HG02938 (cell line): ENCODE data around the gene DNM3.

Experiments
- ATAC-seq: cut with Tn5 transposase; IDR thresholded peaks from one replicate; pipeline ENCODE4 v1.9.1; 2021; ENCODE audit warnings: mild to moderate bottlenecking, moderate library complexity; ENCODE audit not compliant: unreplicated experiment

DNM3 gene

DNA sequence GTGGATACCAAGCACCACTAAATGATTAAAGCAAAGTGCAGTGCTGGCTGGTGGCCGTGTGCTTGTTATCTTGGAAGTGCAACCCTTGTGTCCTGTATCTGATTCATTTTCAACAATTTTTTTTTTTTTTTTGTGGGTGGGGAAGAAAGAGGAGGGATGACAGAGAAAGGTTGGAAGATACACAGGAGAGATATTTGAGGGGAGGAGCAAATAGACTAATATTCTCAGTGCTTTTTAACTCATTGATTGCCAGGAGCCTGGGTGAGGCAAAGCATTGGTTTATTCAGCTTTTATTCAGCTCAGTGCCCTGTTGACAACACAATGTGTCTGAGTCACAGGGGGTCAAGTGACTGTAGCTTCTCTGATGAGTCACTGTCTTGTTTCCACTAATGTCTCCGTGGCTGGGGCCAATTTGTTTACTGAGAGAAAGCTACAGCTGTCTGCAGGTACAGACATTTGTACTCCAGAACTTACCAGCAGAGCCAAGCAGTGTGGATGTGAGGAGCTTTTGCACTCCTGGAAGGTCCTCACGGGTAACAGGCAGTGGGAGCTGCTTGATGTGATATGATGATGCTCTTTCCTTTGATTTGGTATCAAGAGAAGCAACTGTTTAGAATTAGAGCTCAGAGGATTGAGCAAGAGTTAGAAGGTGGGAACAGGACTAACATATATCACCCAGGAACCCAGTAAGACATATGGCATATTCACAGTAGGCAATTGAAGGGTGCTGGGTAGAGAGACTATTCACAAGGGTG lies 23.6 kb upstream of the DNM3 start:
- no peak for ATAC-seq

DNA sequence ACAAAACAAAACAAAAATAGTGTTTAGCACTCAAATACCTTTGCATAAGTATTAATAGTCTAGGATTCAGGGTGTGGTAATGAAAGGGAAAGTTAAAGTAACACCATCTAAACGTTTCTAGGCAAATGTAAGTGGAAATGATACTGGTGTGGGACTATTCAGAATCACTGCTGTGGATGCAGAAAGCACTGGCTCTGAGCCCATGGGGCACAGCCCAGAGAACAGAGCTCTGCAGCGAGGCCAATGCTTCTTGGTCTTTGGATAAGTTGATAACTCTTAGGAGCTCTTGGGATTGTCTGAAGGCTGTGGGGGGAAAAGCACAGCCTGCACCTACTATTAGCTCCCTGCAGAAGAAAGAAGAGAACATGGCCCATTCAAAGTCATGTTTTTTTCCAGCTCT lies 21.4 kb upstream of the DNM3 start:
- no peak for ATAC-seq

GRCh38 chr1:171826973-171827372 lies 14.3 kb upstream of the DNM3 start:
- ATAC-seq: no peak

GRCh38 chr1:171828794-171829193 lies 12.5 kb upstream of the DNM3 start:
- no peak for ATAC-seq

DNA sequence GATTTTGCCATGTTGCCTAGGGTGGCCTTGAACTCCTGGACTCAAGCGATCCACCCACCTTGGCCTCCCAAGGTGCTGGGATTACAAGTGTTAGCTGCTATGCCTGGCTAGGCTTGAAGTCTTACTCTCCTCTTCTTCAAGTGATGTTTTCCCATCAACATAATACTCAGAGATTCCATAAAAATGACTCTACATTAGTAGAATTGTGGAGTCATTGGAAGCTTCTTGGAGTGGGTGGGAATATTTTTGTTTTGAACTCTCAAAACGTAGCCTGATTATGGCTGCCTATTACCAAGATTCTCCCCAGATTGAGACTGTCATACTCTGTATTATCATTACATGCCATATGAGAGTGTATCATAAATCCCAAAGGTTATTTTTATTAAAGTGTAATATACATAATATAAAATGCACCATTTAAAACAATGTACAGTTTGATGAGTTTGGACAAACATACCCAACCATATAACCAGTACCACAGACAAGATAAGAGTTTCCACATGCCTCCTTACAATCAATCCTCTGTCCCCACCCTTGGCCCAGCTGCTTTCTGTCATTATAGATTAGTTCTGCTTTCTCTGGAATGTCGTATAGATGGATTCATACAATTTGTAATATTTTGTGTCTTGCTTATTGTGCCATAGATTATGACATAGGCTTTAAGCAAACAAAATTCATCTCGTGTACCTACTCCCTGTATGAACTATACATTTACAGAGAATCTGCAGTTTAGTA lies 8.0 kb upstream of the DNM3 start:
- ATAC-seq: no peak

DNA sequence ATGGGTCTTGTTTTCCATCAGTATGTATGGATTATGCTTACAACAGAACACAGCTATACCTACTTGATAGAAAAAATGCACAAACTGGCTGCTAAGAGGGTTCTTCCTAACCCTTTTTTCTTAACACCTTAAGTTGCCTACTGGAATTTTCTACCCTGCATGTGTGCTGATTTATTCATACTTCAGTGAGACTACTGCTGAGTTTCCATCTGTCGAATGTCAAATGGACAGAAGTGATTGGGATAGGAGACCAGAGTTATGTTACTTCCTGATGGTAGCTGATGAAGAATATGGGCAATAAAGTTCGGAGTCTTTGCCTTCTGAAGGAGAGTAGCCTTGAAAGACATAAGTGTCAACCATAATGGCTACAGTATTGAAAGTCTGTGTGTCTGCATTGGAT lies 6.5 kb upstream of the DNM3 start:
- no peak for ATAC-seq

- ATAC-seq: no peak
Observed at GRCh38 chr1:171835891-171836290, 5.4 kb upstream of the DNM3 start.

DNA sequence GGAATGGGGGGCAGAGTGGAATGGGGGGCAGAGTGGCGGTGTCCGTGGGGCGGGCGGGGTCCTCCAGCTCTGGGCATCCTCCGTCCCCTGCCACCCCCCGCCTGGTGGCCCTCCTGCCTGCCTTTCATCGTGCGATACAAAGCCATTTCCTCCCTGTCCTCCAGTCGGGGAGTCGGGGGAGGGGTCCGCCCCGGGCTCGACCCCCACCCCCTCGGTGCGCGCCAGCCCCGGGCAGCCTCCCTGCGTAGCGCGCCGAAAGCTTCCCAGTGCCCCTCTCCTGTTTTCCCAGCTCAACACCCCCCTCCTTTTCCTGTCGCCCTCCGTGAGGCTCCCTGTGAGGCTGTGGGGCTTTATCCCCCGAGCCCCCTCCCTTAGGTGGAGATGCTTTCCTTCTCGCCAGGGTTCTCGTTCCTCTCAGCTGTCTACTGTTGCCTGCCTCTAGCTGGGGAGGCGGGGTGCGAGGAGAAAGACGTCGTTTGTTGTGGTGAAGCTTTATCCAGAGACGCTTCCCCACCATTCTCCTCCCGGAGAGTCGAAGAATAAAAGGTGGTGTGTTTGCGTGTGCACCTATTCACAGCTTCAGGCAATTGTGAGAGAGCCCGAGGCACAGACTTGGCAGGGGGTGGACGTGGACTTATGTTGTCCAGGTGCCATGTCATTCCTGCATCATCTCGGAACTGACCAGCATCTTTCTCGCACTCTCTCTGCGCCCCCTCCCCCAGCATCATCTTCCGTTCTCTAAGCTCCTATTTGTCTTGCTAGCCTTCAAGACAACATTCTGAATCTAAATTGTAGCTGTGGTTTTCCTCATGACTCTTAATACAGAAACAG lies 848 bp downstream of the DNM3 start:
- no peak for ATAC-seq

DNA sequence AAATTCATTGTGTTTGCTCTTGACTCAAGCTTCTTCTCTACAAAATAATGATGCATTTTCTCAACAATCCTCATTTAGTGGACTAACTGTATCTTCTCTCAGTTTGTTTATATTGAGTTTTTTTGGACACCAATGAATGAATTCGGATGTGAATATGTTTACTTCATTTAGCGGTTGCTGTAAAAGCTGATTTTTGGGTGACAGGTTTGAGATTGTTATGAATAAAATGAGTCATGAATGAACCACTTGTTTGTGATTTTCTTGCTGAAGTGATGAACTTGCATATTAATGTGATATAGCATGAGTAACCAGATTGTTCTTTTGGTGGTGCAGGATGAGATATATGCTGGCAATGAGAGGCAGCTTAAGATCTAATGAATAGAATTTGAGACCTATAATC lies 3.1 kb downstream of the DNM3 start:
- no peak for ATAC-seq

DNA sequence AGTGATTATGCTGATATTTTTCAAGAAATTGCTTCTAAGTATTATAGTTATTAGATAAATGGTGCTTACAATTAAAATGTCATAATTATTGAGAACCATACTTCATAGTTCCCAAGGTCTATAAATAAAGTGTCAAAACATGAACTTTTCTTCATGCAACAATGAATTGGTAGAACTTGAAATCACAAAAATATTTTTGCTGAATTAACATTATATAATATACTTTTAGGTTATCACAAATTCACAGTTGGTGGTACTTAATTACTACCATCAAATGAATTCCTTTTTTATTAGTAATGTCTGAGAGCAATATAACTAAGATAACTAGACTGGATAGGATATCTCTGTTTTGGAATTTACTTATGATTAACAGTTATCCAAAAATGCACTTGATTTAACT lies 4.7 kb downstream of the DNM3 start:
- ATAC-seq: no peak

DNA sequence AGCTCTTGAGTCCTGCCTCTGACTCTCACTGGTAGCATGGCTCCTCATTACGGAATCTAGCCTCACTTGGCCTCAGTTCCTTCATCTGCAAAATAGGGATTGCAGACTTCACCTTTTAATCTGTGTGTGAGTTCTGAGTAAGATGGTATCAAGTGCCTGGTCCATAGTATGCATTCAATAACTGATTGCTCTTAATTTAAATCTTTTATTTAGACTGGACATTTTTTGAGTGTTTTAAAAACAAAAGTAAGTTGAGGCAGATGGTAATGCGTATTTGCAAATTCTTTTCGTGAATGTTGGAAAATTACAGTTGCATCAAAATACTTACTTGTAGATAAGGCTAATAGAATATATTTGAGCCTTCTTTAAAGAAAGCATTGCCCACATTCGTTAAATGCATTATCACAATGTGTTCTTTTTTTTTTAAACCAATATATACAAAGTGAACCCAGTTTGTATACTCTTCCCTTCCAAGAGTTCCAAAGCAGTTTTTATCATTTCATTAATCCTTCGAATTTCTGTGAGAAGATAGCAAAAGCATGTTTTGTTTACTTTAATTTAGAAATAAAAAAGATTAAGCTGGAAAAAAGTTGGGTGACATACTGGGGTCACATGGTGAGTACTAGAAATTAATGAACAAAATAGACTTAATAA lies 8.1 kb downstream of the DNM3 start:
- no peak for ATAC-seq

- ATAC-seq: no peak
Observed at GRCh38 chr1:171850651-171851350, 9.5 kb downstream of the DNM3 start.

GRCh38 chr1:171852272-171852671 lies 11.0 kb downstream of the DNM3 start:
- ATAC-seq: no peak

- ATAC-seq: no peak
Observed at GRCh38 chr1:171855381-171855780, 14.1 kb downstream of the DNM3 start.

DNA sequence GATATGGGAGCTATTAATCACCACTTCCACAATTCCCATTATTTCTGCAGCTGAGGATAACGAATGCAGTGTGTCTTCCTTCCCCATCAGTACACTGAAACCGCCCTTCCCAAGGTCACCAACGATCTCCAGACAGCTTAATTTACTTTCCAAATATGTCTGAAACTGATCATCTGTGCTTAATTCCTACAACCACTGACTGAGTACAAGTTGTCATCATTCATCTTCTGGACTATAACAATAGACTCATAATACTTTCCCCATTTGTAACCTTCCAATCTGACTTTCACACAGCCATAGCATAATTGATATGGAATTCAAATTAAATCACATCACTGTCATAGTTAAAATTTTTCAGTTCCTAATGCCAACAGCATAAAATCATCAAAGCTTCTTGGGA lies 17.4 kb downstream of the DNM3 start:
- no peak for ATAC-seq

DNA sequence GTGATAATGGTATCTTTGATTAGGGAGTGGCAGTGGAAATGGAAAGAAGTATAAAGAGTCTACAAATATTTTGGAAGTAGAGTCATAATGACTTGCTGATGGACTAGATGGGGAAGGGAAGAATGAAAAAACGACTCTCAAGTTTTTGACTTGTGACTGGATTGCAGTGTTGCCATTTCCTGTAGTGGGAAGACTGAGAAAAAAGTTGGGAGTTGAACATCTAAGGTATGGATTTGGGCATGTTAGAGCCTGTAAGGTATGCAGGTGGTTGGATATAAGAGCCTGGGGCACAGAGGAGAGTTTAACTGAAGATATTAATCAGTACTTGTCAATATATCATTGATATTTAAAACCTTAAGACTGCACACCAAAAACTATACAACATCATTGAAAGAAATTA lies 19.4 kb downstream of the DNM3 start:
- no peak for ATAC-seq

DNA sequence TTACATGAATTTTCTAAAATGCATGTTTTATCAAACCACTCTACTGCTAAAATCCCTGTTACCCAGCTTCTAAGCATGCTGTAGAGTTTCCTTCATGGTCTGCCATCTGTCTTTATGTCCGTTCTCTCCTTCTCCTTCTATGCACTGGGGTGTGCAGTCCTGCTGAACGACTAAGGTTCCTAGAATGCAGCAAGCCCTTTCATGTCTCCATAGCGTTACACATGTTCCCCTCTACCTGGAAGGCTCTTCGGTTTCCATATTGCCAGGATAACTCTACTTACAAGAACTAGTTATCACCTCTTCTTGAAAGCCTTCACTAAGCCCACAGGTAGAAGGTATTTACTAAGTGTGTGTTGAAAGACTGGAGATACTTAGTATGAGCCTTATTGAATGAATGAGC lies 22.2 kb downstream of the DNM3 start:
- ATAC-seq: no peak

DNA sequence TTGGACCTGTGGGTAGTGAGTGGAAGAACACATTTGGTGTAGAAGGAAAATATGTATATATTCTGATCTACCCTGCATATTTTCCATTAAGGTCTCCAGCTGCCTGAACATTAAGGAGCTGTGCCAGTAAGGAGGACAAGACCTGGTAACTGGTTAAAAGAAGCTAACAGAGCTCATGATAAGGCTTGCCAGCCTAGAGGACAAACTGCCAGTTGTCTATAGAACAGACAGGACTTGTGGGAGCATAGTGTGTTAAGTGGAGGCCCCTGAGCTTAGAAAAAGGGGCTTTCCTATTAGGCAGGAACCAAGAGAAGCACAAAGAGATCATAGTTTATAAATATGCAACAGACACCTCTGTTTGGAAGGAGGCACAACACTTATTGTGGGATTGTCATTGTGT lies 23.0 kb downstream of the DNM3 start:
- ATAC-seq: no peak

- ATAC-seq: no peak
Observed at GRCh38 chr1:171865106-171865505, 23.8 kb downstream of the DNM3 start.

DNA sequence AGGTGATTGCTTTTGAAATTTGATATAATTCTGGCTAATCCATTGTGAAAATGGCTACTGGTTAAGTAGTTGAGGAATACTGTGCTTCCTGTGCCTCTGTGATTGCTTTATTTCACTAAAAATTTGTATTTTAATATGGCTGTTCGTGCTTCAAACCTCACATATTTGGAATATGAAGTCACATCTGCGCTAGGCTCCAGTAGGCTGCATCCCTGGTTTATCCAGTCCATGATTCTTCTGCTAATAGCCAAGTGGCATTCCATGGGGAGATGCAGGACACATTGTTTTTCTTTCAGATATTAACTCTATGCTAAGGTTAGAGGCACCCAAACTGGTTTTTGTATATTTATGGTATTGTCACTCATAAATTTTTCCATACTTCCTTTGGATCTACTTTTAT lies 25.9 kb downstream of the DNM3 start:
- no peak for ATAC-seq
